Osteocyte (in vitro differentiated cells): ENCODE data around the gene IKZF1. TPM values are rescaled to one million over a fixed set of nuclear protein-coding genes. Genes with fewer than 3 reads are reported as not detected.

Source experiments
- DNase-seq: peaks from one replicate; pipeline ENCODE4 v3.0.0; 2021; ENCODE audit warnings: mixed read lengths; ENCODE audit not compliant: unreplicated experiment; ENCODE audit errors: extremely low spot score
- H3K27ac Mint-ChIP-seq: one replicate; pipeline ENCODE4 v1.8.0; 2021; ENCODE audit warnings: mild to moderate bottlenecking, mixed read lengths; ENCODE audit not compliant: unreplicated experiment
- H3K27me3 Mint-ChIP-seq: one replicate; pipeline ENCODE4 v1.8.0; 2021; ENCODE audit warnings: mixed read lengths; ENCODE audit not compliant: unreplicated experiment
- H3K36me3 Mint-ChIP-seq: one replicate; pipeline ENCODE4 v1.8.0; 2021; ENCODE audit warnings: mixed read lengths; ENCODE audit not compliant: unreplicated experiment
- H3K4me1 Mint-ChIP-seq: one replicate; pipeline ENCODE4 v1.8.0; 2021; ENCODE audit warnings: mixed read lengths; ENCODE audit not compliant: unreplicated experiment
- H3K4me3 Mint-ChIP-seq: one replicate; pipeline ENCODE4 v1.8.0; 2021; ENCODE audit warnings: mild to moderate bottlenecking, moderate library complexity, mixed read lengths; ENCODE audit not compliant: unreplicated experiment
- H3K9me3 Mint-ChIP-seq: one replicate; pipeline ENCODE4 v1.8.0; 2021; ENCODE audit warnings: mixed read lengths; ENCODE audit not compliant: unreplicated experiment
- total RNA-seq: library from RNA; stranded (reverse); gene quantifications from 2 replicates; pipeline ENCODE4 v1.2.1, GENCODE V29; 2021
- TF ChIP-seq, protein P1 (sequence below): fragments of 200-600 bp; sonication (generic); IDR thresholded peaks from 2 replicates; pipeline ENCODE4 v1.5.0; 2021; ENCODE audit warnings: antibody characterized with exemption, mild to moderate bottlenecking, moderate library complexity

IKZF1 gene
- total RNA-seq, 1 donor from 2014 or later, result not detected

DNA sequence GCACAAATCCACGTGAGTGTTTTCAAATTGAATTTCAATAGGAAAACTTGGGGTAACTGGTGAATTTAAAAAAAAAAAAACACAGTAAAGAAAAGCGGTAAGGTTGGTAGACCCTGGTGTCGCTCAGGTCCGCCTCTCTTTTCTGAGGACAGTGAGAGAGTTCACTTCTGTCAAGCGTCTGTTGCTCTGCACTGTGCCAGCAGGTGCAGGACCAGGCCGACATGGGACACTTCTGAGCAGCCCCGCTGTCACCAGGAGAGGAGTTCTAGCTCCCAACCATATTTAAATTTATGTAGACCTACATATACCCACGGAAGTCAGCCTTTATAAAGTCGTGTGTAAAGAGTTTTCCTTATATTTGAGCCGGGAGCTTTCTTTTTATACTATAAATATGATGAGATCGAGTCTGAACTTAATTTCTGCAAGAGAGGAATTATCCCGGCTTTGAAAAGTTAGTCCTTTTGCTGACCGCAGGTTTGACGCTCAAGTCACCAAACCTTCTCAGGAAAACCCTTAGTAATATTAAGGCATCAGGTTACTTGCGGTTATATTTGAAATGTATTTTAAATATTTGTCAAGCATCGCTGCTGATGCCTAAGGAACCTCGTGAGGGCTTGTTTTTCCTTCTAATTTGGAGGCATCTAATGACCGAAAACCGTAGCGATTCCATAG lies 531 bp downstream of the IKZF1 start:
- Mint-ChIP-seq H3K4me3 (peak overlapping the region; percentile 4), H3K36me3 (no peaks in the 10 kb centered on the region), H3K27me3 (peaks cover 76% of the 10 kb centered on the region)

DNA sequence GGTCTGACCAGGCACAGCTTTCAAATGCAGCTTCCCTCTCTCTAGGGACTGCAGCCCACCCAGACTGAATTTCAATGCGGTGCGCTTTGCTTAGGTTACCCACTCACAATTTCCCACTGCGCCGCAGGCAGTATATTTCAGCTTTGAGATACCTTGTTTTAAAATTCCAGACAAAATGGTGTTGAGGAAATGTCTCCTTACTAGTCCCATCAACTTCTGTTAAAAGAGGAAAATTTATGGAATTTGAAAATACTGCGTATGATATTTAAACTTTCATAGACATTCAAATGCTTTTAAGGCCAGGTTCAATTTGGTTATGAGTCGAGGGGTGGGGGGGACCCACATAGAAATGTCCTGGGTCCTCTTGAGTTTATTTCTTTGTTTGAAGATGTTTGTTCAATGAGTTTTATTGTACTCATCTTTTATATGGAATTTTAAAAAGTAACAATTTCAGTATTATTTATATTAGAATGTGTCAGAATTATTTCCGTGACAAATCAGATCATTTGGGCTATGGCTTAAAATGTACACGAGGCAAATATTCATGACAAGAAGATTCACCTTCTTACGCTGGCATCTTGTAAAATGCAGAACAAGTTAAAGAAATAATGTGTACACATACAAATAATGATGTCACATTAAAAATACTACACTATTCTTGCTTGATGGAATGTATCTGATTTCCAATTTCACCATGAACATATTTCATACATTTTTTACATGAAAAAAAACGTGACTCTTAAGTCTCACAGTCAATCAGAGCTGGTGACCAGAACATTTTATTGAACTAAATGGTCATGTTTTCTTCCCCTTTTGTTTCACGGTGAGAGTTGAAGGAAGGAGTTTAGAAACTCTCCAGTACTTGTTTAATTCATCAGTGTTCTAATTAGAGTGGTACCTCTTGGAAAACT lies 1.3 kb downstream of the IKZF1 start:
- Mint-ChIP-seq H3K4me1 (peaks cover 5% of the 10 kb centered on the region), H3K27me3 (peaks cover 78% of the 10 kb centered on the region), H3K9me3 (no peaks in the 10 kb centered on the region), H3K36me3 (no peaks in the 10 kb centered on the region), H3K27ac (no peak overlapping the region), H3K4me3 (no peak overlapping the region)
- DNase-seq, result no peak
- TF ChIP-seq, protein P1, sequence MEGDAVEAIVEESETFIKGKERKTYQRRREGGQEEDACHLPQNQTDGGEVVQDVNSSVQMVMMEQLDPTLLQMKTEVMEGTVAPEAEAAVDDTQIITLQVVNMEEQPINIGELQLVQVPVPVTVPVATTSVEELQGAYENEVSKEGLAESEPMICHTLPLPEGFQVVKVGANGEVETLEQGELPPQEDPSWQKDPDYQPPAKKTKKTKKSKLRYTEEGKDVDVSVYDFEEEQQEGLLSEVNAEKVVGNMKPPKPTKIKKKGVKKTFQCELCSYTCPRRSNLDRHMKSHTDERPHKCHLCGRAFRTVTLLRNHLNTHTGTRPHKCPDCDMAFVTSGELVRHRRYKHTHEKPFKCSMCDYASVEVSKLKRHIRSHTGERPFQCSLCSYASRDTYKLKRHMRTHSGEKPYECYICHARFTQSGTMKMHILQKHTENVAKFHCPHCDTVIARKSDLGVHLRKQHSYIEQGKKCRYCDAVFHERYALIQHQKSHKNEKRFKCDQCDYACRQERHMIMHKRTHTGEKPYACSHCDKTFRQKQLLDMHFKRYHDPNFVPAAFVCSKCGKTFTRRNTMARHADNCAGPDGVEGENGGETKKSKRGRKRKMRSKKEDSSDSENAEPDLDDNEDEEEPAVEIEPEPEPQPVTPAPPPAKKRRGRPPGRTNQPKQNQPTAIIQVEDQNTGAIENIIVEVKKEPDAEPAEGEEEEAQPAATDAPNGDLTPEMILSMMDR, result no peak

More for the DNA sequence above, 531 bp downstream of the IKZF1 start:
- Mint-ChIP-seq H3K9me3 (no peaks in the 10 kb centered on the region), H3K27ac (no peak overlapping the region), H3K4me1 (peaks cover 5% of the 10 kb centered on the region)
- no peak for DNase-seq
- TF ChIP-seq, protein P1, result no peak

DNA sequence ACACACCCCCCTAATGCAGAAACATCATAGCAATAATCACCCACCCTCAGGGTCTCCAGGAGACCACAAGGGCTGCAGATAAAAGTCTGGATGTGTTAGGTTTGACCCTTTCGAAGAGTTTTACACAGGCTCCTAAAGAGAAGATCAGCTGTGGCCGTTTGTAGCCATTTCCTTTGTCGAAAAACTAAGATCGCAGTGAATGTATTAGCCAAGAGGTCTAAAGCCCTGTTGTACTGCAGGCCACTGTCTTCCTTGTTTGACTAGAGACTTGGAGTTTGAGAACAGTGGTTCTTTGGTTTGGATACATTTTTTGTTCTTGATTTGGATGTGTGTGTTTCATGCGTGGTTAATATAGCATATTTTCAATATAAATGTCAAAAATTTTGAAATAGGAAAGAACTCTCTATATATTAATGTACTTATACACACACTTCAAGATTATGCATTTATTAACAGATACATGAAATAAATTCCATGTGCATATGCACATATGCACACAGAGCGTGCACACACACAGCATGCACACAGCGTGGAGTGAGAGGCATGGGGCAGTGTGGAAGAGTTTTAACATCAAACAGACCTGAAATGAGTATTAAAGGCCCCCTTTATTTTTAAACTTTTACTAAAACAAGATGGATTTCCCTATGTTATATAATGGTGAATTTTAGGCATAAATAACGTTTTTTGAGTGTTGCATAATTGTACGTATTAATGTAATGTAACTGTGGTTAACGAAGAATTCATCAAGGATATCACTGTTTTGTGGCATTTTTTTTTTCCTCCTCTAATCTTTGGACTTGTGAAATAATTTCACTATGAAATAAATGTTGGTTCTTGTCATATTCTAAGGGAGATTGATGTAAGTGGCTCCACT lies 2.2 kb downstream of the IKZF1 start:
- Mint-ChIP-seq H3K4me3 (no peak overlapping the region), H3K36me3 (no peaks in the 10 kb centered on the region), H3K27ac (no peak overlapping the region), H3K27me3 (peaks cover 77% of the 10 kb centered on the region), H3K4me1 (peaks cover 5% of the 10 kb centered on the region), H3K9me3 (no peaks in the 10 kb centered on the region)
- DNase-seq, result no peak
- TF ChIP-seq, protein P1, result no peak

DNA sequence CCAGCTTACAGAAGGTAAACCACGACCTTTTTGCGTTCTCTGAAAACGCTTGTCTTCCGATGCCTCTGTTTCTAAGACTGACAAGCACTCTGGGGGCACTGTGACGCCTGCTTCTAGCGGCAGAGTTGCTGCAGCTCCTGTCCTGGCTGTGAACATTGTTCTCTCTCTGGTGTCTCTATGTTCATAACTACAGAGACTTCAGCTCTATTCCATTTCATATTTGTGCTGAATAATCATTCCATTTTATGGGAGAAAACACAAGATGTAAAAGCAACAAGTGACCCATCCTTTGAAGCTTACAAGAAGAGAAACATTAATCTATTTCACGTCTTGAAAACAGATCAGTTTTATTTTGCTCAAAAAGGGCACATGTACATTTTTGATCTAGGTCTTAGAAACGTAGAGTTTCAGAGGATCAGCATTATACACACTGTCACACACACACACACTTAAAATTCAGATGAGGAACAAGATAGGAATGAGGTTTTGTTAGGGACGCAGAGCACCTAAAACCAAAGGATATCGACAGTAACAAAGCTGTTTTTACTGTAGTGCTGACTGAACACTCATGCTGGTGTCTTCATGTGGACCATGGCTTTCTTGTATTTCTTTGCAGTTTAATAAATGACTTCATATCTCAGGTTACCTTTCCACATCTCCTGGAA lies 3.0 kb downstream of the IKZF1 start:
- Mint-ChIP-seq H3K9me3 (no peaks in the 10 kb centered on the region), H3K27ac (no peak overlapping the region), H3K27me3 (peaks cover 76% of the 10 kb centered on the region), H3K36me3 (no peaks in the 10 kb centered on the region), H3K4me1 (peaks cover 5% of the 10 kb centered on the region), H3K4me3 (no peak overlapping the region)
- TF ChIP-seq, protein P1, result no peak
- DNase-seq, result no peak
